K562 (cell line): ENCODE results near the gene GOLPH3L. TPM values are rescaled to one million over a fixed set of nuclear protein-coding genes. Genes with fewer than 3 reads are reported as not detected.
A peak's percentile ranks its signal among the peaks of the same experiment; 100 is the strongest.

Experiments
- ARNT ChIP-seq, 2 experiments: fragments of 450-650 bp; IDR thresholded peaks; 2 replicates each; pipeline ENCODE4 v1.6.1; 2016; ENCODE audit warnings: mild to moderate bottlenecking in 1 of 2
- HDAC3 ChIP-seq: fragments of 450-650 bp; IDR thresholded peaks from 2 replicates; pipeline ENCODE4 v1.6.1; 2018; ENCODE audit warnings: borderline replicate concordance, mild to moderate bottlenecking, moderate library complexity; ENCODE audit not compliant: partially characterized antibody
- HOXB6 ChIP-seq: fragments of 250-450 bp; sonication (Bioruptor Pico); IDR thresholded peaks from 2 replicates; pipeline ENCODE4 v1.5.1; 2022; ENCODE audit warnings: mild to moderate bottlenecking, borderline replicate concordance
- JUNB ChIP-seq: fragments of 450-650 bp; formaldehyde crosslinking; conservative IDR thresholded peaks from 2 replicates; pipeline ENCODE4 v1.4.0; 2020; ENCODE audit warnings: mild to moderate bottlenecking
- KDM5B ChIP-seq: fragments of 200-600 bp; sonication (generic); IDR thresholded peaks from 2 replicates; pipeline ENCODE4 v1.6.1; 2012; ENCODE audit warnings: low read depth, mild to moderate bottlenecking, moderate library complexity, low read length, control low read depth, inconsistent platforms; ENCODE audit not compliant: insufficient replicate concordance
- NCOA4 ChIP-seq: fragments of 450-650 bp; IDR thresholded peaks from 2 replicates; pipeline ENCODE4 v1.6.1; 2018; ENCODE audit warnings: mild to moderate bottlenecking; ENCODE audit not compliant: partially characterized antibody
- PHB ChIP-seq: fragments of 250-450 bp; sonication (Bioruptor Pico); IDR thresholded peaks from 2 replicates; pipeline ENCODE4 v1.5.0; 2021
- PHB2 ChIP-seq: fragments of 450-650 bp; IDR thresholded peaks from 2 replicates; pipeline ENCODE4 v1.6.1; 2017; ENCODE audit warnings: low read depth
- RCOR1 ChIP-seq, 2 experiments: IDR thresholded peaks; 2 replicates each; pipeline ENCODE4 v1.6.1; 2012; ENCODE audit warnings: low read depth in 2 of 2, low read length in 2 of 2, borderline replicate concordance in 1 of 2, improper control_type of control experiment in 1 of 2
- SIN3B ChIP-seq: fragments of 450-650 bp; IDR thresholded peaks from 2 replicates; pipeline ENCODE4 v1.6.1; 2017; ENCODE audit warnings: low read depth, mild to moderate bottlenecking, moderate library complexity
- SIRT6 ChIP-seq: IDR thresholded peaks from one replicate; pipeline ENCODE4 v1.6.1; 2012; ENCODE audit warnings: low read depth, mild to moderate bottlenecking, control low read depth, inconsistent platforms, low read length, moderate library complexity
- SMAD4 ChIP-seq: fragments of 250-450 bp; sonication (Bioruptor Pico); conservative IDR thresholded peaks from 2 replicates; pipeline ENCODE4 v1.8.0; 2021; ENCODE audit warnings: inconsistent platforms, mild to moderate bottlenecking, moderate library complexity
- STAT5A ChIP-seq: IDR thresholded peaks from 2 replicates; pipeline ENCODE4 v1.6.1; 2012; ENCODE audit warnings: low read length, inconsistent platforms, borderline replicate concordance
- TAF9B ChIP-seq: fragments of 450-650 bp; IDR thresholded peaks from 2 replicates; pipeline ENCODE4 v1.6.1; 2018; ENCODE audit warnings: mild to moderate bottlenecking; ENCODE audit not compliant: partially characterized antibody
- polyA plus RNA-seq, 8 experiments: library from polyadenylated mRNA; depleted of rRNA in 4 of 8; stranded (reverse) in 5 of 8; unstranded in 3 of 8; fragments of >200 nt; fragmentation: Nextera tagmentation in 2 of 8; fragmentation: Illumina TruSeq in 1 of 8; extraction: Ambion mirVana in 2 of 8; extraction: Trizol in 1 of 8; gene quantifications; 2 replicates each; pipeline versions ENCODE4 v1.2.1 to v1.2.3, GENCODE V29; 2011 to 2014; ENCODE audit warnings: inconsistent platforms in 1 of 8, missing spikeins in 1 of 8
- total RNA-seq, 7 experiments: library from RNA; depleted of rRNA in 6 of 7; stranded (reverse); fragments of >200 nt in 6 of 7; fragmentation: Illumina TruSeq in 2 of 7; extraction: Trizol in 2 of 7; gene quantifications; 2 replicates each; pipeline versions ENCODE4 v1.2.1 to v1.2.3, GENCODE V29; 2011 to 2021; ENCODE audit warnings: low replicate concordance in 1 of 7
- TF ChIP-seq, protein P1 (sequence below): sonication (generic); formaldehyde crosslinking; IDR thresholded peaks from 2 replicates; pipeline ENCODE4 v1.9.0; 2022; ENCODE audit warnings: mild to moderate bottlenecking, missing genetic modification reagents
- TF ChIP-seq, protein P2 (sequence below): IDR thresholded peaks from 2 replicates; pipeline ENCODE4 v1.6.1; 2014; ENCODE audit warnings: antibody characterized with exemption
- TF ChIP-seq, protein P3 (sequence below): fragments of 250-450 bp; sonication (Bioruptor Pico); IDR thresholded peaks from 2 replicates; pipeline ENCODE4 v1.8.0; 2022; ENCODE audit warnings: inconsistent platforms, mild to moderate bottlenecking, moderate library complexity, borderline replicate concordance
- TF ChIP-seq, protein P4 (sequence below): fragments of 450-650 bp; IDR thresholded peaks from 2 replicates; pipeline ENCODE4 v1.6.1; 2016; ENCODE audit warnings: missing biosample characterization, missing genetic modification characterization

The GOLPH3L gene
- total and polyA plus RNA-seq, 9 of the 15 experiments (the other 6 are each of a cell fraction or from before 2014, with no cell fraction given) = 8.1 to 42.1 (median 21.6) TPM

DNA sequence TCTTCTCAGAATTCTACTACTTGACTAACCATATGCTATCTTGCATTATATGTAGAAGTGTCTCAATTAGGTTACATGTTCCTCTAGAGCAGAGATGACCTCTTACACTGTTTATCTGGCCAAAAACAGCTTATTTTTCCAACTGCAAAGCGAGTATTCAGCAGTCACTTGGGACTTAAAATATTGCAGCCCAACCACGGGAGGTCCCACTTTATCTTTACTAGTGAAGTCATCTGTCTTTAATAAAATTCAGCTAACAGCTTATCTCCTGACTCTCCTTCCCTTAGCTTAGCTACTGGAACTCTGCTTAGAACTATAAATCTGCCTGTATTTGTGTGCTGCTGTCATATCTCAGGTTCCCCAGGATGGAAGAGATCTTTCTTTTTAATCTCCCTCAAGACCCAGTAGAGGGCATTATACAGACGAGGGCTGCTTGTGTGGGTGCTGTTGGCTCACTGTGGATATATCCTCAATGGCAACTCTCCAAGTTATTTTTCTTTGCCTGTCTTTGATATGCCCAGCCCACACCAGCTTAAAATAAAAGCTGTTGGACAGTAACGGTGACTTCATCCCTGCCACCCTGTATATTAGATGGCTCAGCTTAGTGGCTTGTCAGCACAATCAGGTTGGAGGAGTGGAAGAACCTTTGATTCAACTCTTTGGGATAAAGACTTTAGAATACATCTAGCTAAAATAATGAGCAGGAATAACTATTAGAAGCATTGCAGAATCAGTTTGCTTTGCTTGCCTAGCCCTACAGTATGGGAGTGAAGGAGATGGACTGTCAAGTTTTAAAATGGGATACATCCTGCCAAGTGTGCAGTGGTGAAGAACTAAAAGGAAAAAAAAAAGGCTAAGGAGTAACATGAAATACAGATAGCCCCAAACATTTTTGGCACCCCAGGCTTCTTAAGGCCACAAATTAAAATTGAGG, 77.1 kb downstream of the GOLPH3L start (continued):
- TF ChIP-seq, protein P1, sequence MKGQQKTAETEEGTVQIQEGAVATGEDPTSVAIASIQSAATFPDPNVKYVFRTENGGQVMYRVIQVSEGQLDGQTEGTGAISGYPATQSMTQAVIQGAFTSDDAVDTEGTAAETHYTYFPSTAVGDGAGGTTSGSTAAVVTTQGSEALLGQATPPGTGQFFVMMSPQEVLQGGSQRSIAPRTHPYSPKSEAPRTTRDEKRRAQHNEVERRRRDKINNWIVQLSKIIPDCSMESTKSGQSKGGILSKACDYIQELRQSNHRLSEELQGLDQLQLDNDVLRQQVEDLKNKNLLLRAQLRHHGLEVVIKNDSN (CRISPR knock-in tag) = no peak
- TF ChIP-seq, protein P2, sequence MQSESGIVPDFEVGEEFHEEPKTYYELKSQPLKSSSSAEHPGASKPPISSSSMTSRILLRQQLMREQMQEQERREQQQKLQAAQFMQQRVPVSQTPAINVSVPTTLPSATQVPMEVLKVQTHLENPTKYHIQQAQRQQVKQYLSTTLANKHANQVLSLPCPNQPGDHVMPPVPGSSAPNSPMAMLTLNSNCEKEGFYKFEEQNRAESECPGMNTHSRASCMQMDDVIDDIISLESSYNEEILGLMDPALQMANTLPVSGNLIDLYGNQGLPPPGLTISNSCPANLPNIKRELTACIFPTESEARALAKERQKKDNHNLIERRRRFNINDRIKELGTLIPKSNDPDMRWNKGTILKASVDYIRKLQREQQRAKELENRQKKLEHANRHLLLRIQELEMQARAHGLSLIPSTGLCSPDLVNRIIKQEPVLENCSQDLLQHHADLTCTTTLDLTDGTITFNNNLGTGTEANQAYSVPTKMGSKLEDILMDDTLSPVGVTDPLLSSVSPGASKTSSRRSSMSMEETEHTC = no peak
- peak; percentile 96 for TF ChIP-seq STAT5A
- no peak for TF ChIP-seq HOXB6
- no peak for TF ChIP-seq JUNB (CRISPR knock-in tag)
- no peak for TF ChIP-seq KDM5B
- peak; percentile 83 to 92 for TF ChIP-seq ARNT (IDR thresholded peaks at IDR 0.05)
- TF ChIP-seq, protein P3, sequence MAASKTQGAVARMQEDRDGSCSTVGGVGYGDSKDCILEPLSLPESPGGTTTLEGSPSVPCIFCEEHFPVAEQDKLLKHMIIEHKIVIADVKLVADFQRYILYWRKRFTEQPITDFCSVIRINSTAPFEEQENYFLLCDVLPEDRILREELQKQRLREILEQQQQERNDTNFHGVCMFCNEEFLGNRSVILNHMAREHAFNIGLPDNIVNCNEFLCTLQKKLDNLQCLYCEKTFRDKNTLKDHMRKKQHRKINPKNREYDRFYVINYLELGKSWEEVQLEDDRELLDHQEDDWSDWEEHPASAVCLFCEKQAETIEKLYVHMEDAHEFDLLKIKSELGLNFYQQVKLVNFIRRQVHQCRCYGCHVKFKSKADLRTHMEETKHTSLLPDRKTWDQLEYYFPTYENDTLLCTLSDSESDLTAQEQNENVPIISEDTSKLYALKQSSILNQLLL (CRISPR knock-in tag) = no peak
- TF ChIP-seq, protein P4, sequence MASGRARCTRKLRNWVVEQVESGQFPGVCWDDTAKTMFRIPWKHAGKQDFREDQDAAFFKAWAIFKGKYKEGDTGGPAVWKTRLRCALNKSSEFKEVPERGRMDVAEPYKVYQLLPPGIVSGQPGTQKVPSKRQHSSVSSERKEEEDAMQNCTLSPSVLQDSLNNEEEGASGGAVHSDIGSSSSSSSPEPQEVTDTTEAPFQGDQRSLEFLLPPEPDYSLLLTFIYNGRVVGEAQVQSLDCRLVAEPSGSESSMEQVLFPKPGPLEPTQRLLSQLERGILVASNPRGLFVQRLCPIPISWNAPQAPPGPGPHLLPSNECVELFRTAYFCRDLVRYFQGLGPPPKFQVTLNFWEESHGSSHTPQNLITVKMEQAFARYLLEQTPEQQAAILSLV (tag) = no peak
- peak; percentile 59 for TF ChIP-seq TAF9B
- TF ChIP-seq PHB2 = peak; percentile 35; the same call in 1 of the 2 replicates
- no peak for TF ChIP-seq PHB (CRISPR knock-in tag)
- TF ChIP-seq SIN3B = no peak
- peak; percentile 84 to 90 for TF ChIP-seq RCOR1 (IDR thresholded peaks at IDR 0.05; ENCODE audit: borderline replicate concordance in 1 of 2, low read depth in 2 of 2, low read length in 2 of 2)
- no peak for TF ChIP-seq SIRT6
- peak; percentile 86 for TF ChIP-seq HDAC3
- TF ChIP-seq SMAD4 (CRISPR knock-in tag) = peak; percentile 82
- no peak for TF ChIP-seq NCOA4
